Measurements from ENCODE around the gene SNX14.
"Not testable (repeated sequence)": the region's sequence is repeated elsewhere in the genome, so short reads cannot be mapped to it uniquely, and the experiment has no call there.

Gene SNX14

GRCh38 chr6:85582832-85583231, 10.8 kb downstream of the SNX14 start:
- not testable (repeated sequence) for DNase-seq

GRCh38 chr6:85581572-85581971, 12.1 kb downstream of the SNX14 start:
- no peak for DNase-seq

GRCh38 chr6:85580878-85581267, 12.8 kb downstream of the SNX14 start:
- DNase-seq: no peak

GRCh38 chr6:85580118-85580877, 13.4 kb downstream of the SNX14 start:
- no peak for DNase-seq

GRCh38 chr6:85579581-85579980, 14.1 kb downstream of the SNX14 start:
- no peak for DNase-seq

- no peak for DNase-seq
Observed at GRCh38 chr6:85576476-85576875, 17.2 kb downstream of the SNX14 start.

- no peak for DNase-seq
Observed at GRCh38 chr6:85574932-85575598, 18.6 kb downstream of the SNX14 start.

- no peak for DNase-seq
Observed at GRCh38 chr6:85569323-85569722, 24.3 kb downstream of the SNX14 start.

GRCh38 chr6:85568411-85568810, 25.2 kb downstream of the SNX14 start:
- no peak for DNase-seq

GRCh38 chr6:85565736-85566135, 27.9 kb downstream of the SNX14 start:
- DNase-seq: no peak

GRCh38 chr6:85564223-85564622, 29.4 kb downstream of the SNX14 start:
- not testable (repeated sequence) for DNase-seq

GRCh38 chr6:85561750-85562357, 31.8 kb downstream of the SNX14 start:
- no peak for DNase-seq

- no peak for DNase-seq
Observed at GRCh38 chr6:85556992-85557668, 36.5 kb downstream of the SNX14 start.

- no peak for DNase-seq
Observed at GRCh38 chr6:85552652-85553051, 41.0 kb downstream of the SNX14 start.

- no peak for DNase-seq
Observed at GRCh38 chr6:85551264-85551663, 42.4 kb downstream of the SNX14 start.

GRCh38 chr6:85547719-85548118, 45.9 kb downstream of the SNX14 start:
- DNase-seq: no peak

GRCh38 chr6:85544776-85545175, 48.9 kb downstream of the SNX14 start:
- no peak for DNase-seq

- no peak for DNase-seq
Observed at GRCh38 chr6:85537055-85537494, 56.6 kb downstream of the SNX14 start.

GRCh38 chr6:85524281-85524680, 69.4 kb downstream of the SNX14 start:
- not testable (repeated sequence) for DNase-seq

GRCh38 chr6:85516168-85516567, 77.5 kb downstream of the SNX14 start:
- no peak for DNase-seq

GRCh38 chr6:85506441-85507093, 87.1 kb downstream of the SNX14 start:
- no peak for DNase-seq

- no peak for DNase-seq
Observed at GRCh38 chr6:85498596-85499258, 94.9 kb downstream of the SNX14 start.

Data from effector CD8-positive, alpha-beta T cell (primary cell).